GM23338 (cell line): ENCODE data around the gene EEF2K. TPM values are rescaled to one million over a fixed set of nuclear protein-coding genes. Genes with fewer than 3 reads are reported as not detected.

Experiments
- ATAC-seq: fragments of 200-7000 bp; cut with Tn5 transposase; 3 replicates; pipeline ENCODE4 v1.9.1; 2020
- DNase-seq: peaks from one replicate; pipeline ENCODE4 v3.0.0-alpha.2; 2015; ENCODE audit warnings: low spot score
- H2AFZ ChIP-seq: fragments of 200-600 bp; sonication (generic); 2 replicates; pipeline ENCODE4 v1.8.0; 2016; ENCODE audit warnings: antibody characterized with exemption, mild to moderate bottlenecking, moderate library complexity
- H3F3A ChIP-seq: fragments of 200-600 bp; sonication (generic); replicated peaks from 2 replicates; pipeline ENCODE4 v1.8.0; 2017; ENCODE audit warnings: antibody characterized with exemption, mixed run types, low read depth
- H3K27ac ChIP-seq: fragments of 200-600 bp; sonication (generic); 2 replicates; pipeline ENCODE4 v1.6.1; 2016; ENCODE audit warnings: low read depth
- H3K27me3 ChIP-seq: fragments of 200-600 bp; sonication (generic); 2 replicates; pipeline ENCODE4 v1.8.0; 2016; ENCODE audit warnings: mild to moderate bottlenecking, mixed run types, moderate library complexity; ENCODE audit not compliant: insufficient read depth
- H3K36me3 ChIP-seq: fragments of 200-600 bp; sonication (generic); 2 replicates; pipeline ENCODE4 v1.8.0; 2016; ENCODE audit warnings: mild to moderate bottlenecking; ENCODE audit not compliant: insufficient read depth
- H3K4me1 ChIP-seq: fragments of 200-600 bp; sonication (generic); 2 replicates; pipeline ENCODE4 v1.8.0; 2016; ENCODE audit warnings: mild to moderate bottlenecking, moderate library complexity; ENCODE audit not compliant: insufficient read depth
- H3K4me2 ChIP-seq: fragments of 200-600 bp; sonication (generic); 2 replicates; pipeline ENCODE4 v1.7.1; 2017; ENCODE audit warnings: mixed run types
- H3K4me3 ChIP-seq: fragments of 200-600 bp; sonication (generic); 2 replicates; pipeline ENCODE4 v1.6.1; 2016; ENCODE audit warnings: mixed run types
- H3K79me2 ChIP-seq: fragments of 200-600 bp; sonication (generic); replicated peaks from 2 replicates; pipeline ENCODE4 v1.8.0; 2017; ENCODE audit warnings: mild to moderate bottlenecking; ENCODE audit not compliant: insufficient read depth
- H3K9me2 ChIP-seq: fragments of 200-600 bp; sonication (generic); 2 replicates; pipeline ENCODE4 v1.8.0; 2017; ENCODE audit not compliant: insufficient read depth
- H4K20me1 ChIP-seq: fragments of 200-600 bp; sonication (generic); replicated peaks from 2 replicates; pipeline ENCODE4 v1.8.0; 2017; ENCODE audit warnings: mild to moderate bottlenecking; ENCODE audit not compliant: insufficient read depth
- H3K27ac Mint-ChIP-seq: 2 replicates; pipeline ENCODE4 v1.8.0; 2020; ENCODE audit warnings: inconsistent platforms, mild to moderate bottlenecking, moderate library complexity, mixed read lengths
- H3K27me3 Mint-ChIP-seq: 3 replicates; pipeline ENCODE4 v1.8.0; 2022; ENCODE audit warnings: low read depth, mild to moderate bottlenecking, moderate library complexity, mixed read lengths, inconsistent platforms; ENCODE audit not compliant: insufficient read depth, poor library complexity
- H3K36me3 Mint-ChIP-seq: 3 replicates; pipeline ENCODE4 v1.8.0; 2021; ENCODE audit warnings: low read depth, mild to moderate bottlenecking, inconsistent platforms, moderate library complexity, mixed read lengths
- H3K4me1 Mint-ChIP-seq: 3 replicates; pipeline ENCODE4 v1.8.0; 2020; ENCODE audit warnings: mild to moderate bottlenecking, inconsistent platforms, mixed read lengths
- H3K4me3 Mint-ChIP-seq: 3 replicates; pipeline ENCODE4 v1.8.0; 2021; ENCODE audit warnings: moderate library complexity, mild to moderate bottlenecking, inconsistent platforms, mixed read lengths
- H3K9me3 Mint-ChIP-seq: 3 replicates; pipeline ENCODE4 v1.8.0; 2020; ENCODE audit warnings: moderate library complexity, mild to moderate bottlenecking, inconsistent platforms, mixed read lengths
- CTCF ChIP-seq, 2 experiments: fragments of 200-600 bp in 1 of 2; sonication (generic) in 1 of 2; conservative IDR thresholded peaks; 2 replicates each; pipeline versions ENCODE4 v1.5.1 to v1.6.1; 2016 to 2017; ENCODE audit warnings: antibody characterized with exemption in 2 of 2, low read depth in 2 of 2, mild to moderate bottlenecking in 2 of 2, moderate library complexity in 1 of 2
- EZH2 ChIP-seq: fragments of 200-600 bp; sonication (generic); IDR thresholded peaks from one replicate; pipeline ENCODE4 v1.8.0; 2017; ENCODE audit warnings: antibody characterized with exemption, mild to moderate bottlenecking, low read depth; ENCODE audit not compliant: unreplicated experiment
- NANOG ChIP-seq: IDR thresholded peaks from 2 replicates; pipeline ENCODE4 v1.6.1; 2016; ENCODE audit warnings: antibody characterized with exemption, borderline replicate concordance
- POLR2AphosphoS5 ChIP-seq: IDR thresholded peaks from 2 replicates; pipeline ENCODE4 v1.6.1; 2016; ENCODE audit warnings: antibody characterized with exemption, low read depth
- REST ChIP-seq: IDR thresholded peaks from one replicate; pipeline ENCODE4 v1.6.1; 2018; ENCODE audit warnings: antibody characterized with exemption; ENCODE audit not compliant: unreplicated experiment
- STAT1 ChIP-seq: IDR thresholded peaks from one replicate; pipeline ENCODE4 v1.6.1; 2016; ENCODE audit warnings: antibody characterized with exemption; ENCODE audit not compliant: unreplicated experiment
- ZNF114 ChIP-seq: fragments of 250-450 bp; sonication (Bioruptor Pico); IDR thresholded peaks from 2 replicates; pipeline ENCODE4 v1.5.0; 2020; ENCODE audit warnings: mild to moderate bottlenecking, moderate library complexity
- polyA plus RNA-seq: library from polyadenylated mRNA; unstranded; fragments of >200 nt; fragmentation: Nextera tagmentation; extraction: Ambion mirVana; gene quantifications from 2 replicates; pipeline ENCODE4 v1.2.1, GENCODE V29; 2016
- total RNA-seq: library from RNA; depleted of rRNA; stranded (reverse); fragments of >200 nt; shearing (Covaris generic); gene quantifications from 2 replicates; pipeline ENCODE4 v1.2.3, GENCODE V29; 2014
- TF ChIP-seq, protein P1 (sequence below): fragments of 250-450 bp; sonication (Bioruptor Pico); IDR thresholded peaks from 2 replicates; pipeline ENCODE4 v1.5.0; 2020; ENCODE audit warnings: mild to moderate bottlenecking, moderate library complexity

The EEF2K gene
- total and polyA plus RNA-seq, 2 experiments from 2014 or later, result 5.4 to 23.9 TPM

- TF ChIP-seq CTCF (conservative IDR thresholded peaks at IDR 0.05; ENCODE audit: low read depth in 2 of 2) (no peak), STAT1 (no peak), EZH2 (no peak), POLR2AphosphoS5 (no peak), REST (no peak), ZNF114 (CRISPR knock-in tag) (no peak), NANOG (no peak)
Observed at GRCh38 chr16:22292320-22292719, 86.2 kb downstream of the EEF2K start (continued).

- peaks cover 7% of the 10 kb centered on the region; the same call in 1 of the 3 replicates for H3K9me3 Mint-ChIP-seq
- H3K4me3 ChIP-seq, result no peak overlapping the region
- TF ChIP-seq, protein P1, sequence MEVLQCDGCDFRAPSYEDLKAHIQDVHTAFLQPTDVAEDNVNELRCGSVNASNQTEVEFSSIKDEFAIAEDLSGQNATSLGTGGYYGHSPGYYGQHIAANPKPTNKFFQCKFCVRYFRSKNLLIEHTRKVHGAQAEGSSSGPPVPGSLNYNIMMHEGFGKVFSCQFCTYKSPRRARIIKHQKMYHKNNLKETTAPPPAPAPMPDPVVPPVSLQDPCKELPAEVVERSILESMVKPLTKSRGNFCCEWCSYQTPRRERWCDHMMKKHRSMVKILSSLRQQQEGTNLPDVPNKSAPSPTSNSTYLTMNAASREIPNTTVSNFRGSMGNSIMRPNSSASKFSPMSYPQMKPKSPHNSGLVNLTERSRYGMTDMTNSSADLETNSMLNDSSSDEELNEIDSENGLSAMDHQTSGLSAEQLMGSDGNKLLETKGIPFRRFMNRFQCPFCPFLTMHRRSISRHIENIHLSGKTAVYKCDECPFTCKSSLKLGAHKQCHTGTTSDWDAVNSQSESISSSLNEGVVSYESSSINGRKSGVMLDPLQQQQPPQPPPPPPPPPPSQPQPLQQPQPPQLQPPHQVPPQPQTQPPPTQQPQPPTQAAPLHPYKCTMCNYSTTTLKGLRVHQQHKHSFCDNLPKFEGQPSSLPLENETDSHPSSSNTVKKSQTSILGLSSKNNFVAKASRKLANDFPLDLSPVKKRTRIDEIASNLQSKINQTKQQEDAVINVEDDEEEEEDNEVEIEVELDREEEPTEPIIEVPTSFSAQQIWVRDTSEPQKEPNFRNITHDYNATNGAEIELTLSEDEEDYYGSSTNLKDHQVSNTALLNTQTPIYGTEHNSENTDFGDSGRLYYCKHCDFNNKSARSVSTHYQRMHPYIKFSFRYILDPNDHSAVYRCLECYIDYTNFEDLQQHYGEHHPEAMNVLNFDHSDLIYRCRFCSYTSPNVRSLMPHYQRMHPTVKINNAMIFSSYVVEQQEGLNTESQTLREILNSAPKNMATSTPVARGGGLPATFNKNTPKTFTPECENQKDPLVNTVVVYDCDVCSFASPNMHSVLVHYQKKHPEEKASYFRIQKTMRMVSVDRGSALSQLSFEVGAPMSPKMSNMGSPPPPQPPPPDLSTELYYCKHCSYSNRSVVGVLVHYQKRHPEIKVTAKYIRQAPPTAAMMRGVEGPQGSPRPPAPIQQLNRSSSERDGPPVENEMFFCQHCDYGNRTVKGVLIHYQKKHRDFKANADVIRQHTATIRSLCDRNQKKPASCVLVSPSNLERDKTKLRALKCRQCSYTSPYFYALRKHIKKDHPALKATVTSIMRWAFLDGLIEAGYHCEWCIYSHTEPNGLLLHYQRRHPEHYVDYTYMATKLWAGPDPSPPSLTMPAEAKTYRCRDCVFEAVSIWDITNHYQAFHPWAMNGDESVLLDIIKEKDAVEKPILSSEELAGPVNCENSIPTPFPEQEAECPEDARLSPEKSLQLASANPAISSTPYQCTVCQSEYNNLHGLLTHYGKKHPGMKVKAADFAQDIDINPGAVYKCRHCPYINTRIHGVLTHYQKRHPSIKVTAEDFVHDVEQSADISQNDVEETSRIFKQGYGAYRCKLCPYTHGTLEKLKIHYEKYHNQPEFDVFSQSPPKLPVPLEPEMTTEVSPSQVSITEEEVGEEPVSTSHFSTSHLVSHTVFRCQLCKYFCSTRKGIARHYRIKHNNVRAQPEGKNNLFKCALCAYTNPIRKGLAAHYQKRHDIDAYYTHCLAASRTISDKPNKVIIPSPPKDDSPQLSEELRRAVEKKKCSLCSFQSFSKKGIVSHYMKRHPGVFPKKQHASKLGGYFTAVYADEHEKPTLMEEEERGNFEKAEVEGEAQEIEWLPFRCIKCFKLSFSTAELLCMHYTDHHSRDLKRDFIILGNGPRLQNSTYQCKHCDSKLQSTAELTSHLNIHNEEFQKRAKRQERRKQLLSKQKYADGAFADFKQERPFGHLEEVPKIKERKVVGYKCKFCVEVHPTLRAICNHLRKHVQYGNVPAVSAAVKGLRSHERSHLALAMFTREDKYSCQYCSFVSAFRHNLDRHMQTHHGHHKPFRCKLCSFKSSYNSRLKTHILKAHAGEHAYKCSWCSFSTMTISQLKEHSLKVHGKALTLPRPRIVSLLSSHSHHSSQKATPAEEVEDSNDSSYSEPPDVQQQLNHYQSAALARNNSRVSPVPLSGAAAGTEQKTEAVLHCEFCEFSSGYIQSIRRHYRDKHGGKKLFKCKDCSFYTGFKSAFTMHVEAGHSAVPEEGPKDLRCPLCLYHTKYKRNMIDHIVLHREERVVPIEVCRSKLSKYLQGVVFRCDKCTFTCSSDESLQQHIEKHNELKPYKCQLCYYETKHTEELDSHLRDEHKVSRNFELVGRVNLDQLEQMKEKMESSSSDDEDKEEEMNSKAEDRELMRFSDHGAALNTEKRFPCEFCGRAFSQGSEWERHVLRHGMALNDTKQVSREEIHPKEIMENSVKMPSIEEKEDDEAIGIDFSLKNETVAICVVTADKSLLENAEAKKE (CRISPR knock-in tag), result no peak
- ATAC-seq (no peak), DNase-seq (no peak)
- H3K27ac Mint-ChIP-seq, result no peak overlapping the region; the same call in 1 of the 2 replicates
- H3K4me1 Mint-ChIP-seq, result peaks cover 18% of the 10 kb centered on the region
- H3K36me3 ChIP-seq, result no peaks in the 10 kb centered on the region
- peaks cover 6% of the 10 kb centered on the region; the same call in 1 of the 2 replicates for H3F3A ChIP-seq
- H3K27me3 ChIP-seq, result no peaks in the 10 kb centered on the region
- H3K9me2 ChIP-seq, result no peaks in the 10 kb centered on the region
- no peak overlapping the region for H3K4me3 Mint-ChIP-seq
- no peak overlapping the region for H3K27ac ChIP-seq
- H2AFZ ChIP-seq, result peak overlapping the region; percentile 86
- peaks cover 10% of the 10 kb centered on the region for H3K79me2 ChIP-seq
- H4K20me1 ChIP-seq, result 0 out of 2 replicates have a peak, but pooled peaks cover 3% of the 10 kb centered on the region
- no peak overlapping the region for H3K4me2 ChIP-seq
- peaks cover 12% of the 10 kb centered on the region for H3K27me3 Mint-ChIP-seq
- peaks cover 4% of the 10 kb centered on the region; the same call in 1 of the 3 replicates for H3K36me3 Mint-ChIP-seq
- peaks cover 20% of the 10 kb centered on the region for H3K4me1 ChIP-seq
Observed at GRCh38 chr16:22293137-22294106, 87.3 kb downstream of the EEF2K start.
